ENCODE results near the gene AGGF1.

GRCh38 chr5:77024490-77024889 lies 5.7 kb upstream of the AGGF1 start:
- TF ChIP-seq CTCF (IDR thresholded peaks at IDR 0.05; ENCODE audit: insufficient read depth, low read length, poor library complexity, severe bottlenecking) (no peak), EZH2phosphoT487 (conservative IDR thresholded peaks at IDR 0.05; ENCODE audit: low read length) (no peak)
